SK-N-SH treated with all-trans-retinoic acid at 6 μM for 48 hours (cell line): ENCODE data around the gene BZW1.

Source experiments
- ARNTL ChIP-seq: fragments of 450-650 bp; formaldehyde crosslinking; IDR thresholded peaks from 2 replicates; pipeline ENCODE4 v1.5.0; 2020; ENCODE audit warnings: low read depth, mild to moderate bottlenecking, moderate library complexity, borderline replicate concordance
- RARB ChIP-seq: fragments of 250-450 bp; sonication (Bioruptor Pico); IDR thresholded peaks from 2 replicates; pipeline ENCODE4 v1.8.0; 2021; ENCODE audit warnings: mild to moderate bottlenecking, moderate library complexity
- TCF4 ChIP-seq: fragments of 250-450 bp; sonication (Bioruptor Pico); IDR thresholded peaks from 2 replicates; pipeline ENCODE4 v1.8.0; 2021; ENCODE audit warnings: mild to moderate bottlenecking, moderate library complexity, borderline replicate concordance
- ZFP3 ChIP-seq: fragments of 250-450 bp; sonication (Bioruptor Pico); IDR thresholded peaks from 2 replicates; pipeline ENCODE4 v1.5.0; 2020; ENCODE audit warnings: mild to moderate bottlenecking, moderate library complexity
- ZFP30 ChIP-seq: fragments of 450-650 bp; formaldehyde crosslinking; IDR thresholded peaks from 2 replicates; pipeline ENCODE4 v1.5.0; 2022; ENCODE audit warnings: mild to moderate bottlenecking, moderate library complexity
- ZNF565 ChIP-seq: fragments of 450-650 bp; formaldehyde crosslinking; conservative IDR thresholded peaks from 2 replicates; pipeline ENCODE4 v1.5.0; 2020; ENCODE audit warnings: low read depth, mild to moderate bottlenecking, moderate library complexity
- ZNF70 ChIP-seq: fragments of 450-650 bp; formaldehyde crosslinking; IDR thresholded peaks from 2 replicates; pipeline ENCODE4 v1.5.0; 2020; ENCODE audit warnings: mild to moderate bottlenecking, moderate library complexity
- ZNF8 ChIP-seq: fragments of 450-650 bp; formaldehyde crosslinking; IDR thresholded peaks from 2 replicates; pipeline ENCODE4 v1.5.0; 2020; ENCODE audit warnings: mild to moderate bottlenecking, moderate library complexity
- TF ChIP-seq, protein P1 (sequence below): fragments of 250-450 bp; sonication (Bioruptor Pico); IDR thresholded peaks from 2 replicates; pipeline ENCODE4 v1.8.0; 2020; ENCODE audit warnings: mild to moderate bottlenecking, moderate library complexity, borderline replicate concordance
- TF ChIP-seq, protein P2 (sequence below): fragments of 250-450 bp; sonication (Bioruptor Pico); IDR thresholded peaks from 2 replicates; pipeline ENCODE4 v1.8.0; 2021; ENCODE audit warnings: low read depth, mild to moderate bottlenecking, moderate library complexity, borderline replicate concordance
- TF ChIP-seq, protein P3 (sequence below): fragments of 250-450 bp; sonication (Bioruptor Pico); IDR thresholded peaks from 2 replicates; pipeline ENCODE4 v1.5.1; 2020; ENCODE audit warnings: low read depth, mild to moderate bottlenecking, moderate library complexity
- TF ChIP-seq, protein P4 (sequence below): fragments of 250-450 bp; sonication (Bioruptor Pico); IDR thresholded peaks from 2 replicates; pipeline ENCODE4 v1.5.1; 2021; ENCODE audit warnings: mild to moderate bottlenecking, moderate library complexity
- TF ChIP-seq, protein P5 (sequence below): fragments of 250-450 bp; sonication (Bioruptor Pico); IDR thresholded peaks from 2 replicates; pipeline ENCODE4 v1.5.0; 2020; ENCODE audit warnings: mild to moderate bottlenecking, moderate library complexity

DNA sequence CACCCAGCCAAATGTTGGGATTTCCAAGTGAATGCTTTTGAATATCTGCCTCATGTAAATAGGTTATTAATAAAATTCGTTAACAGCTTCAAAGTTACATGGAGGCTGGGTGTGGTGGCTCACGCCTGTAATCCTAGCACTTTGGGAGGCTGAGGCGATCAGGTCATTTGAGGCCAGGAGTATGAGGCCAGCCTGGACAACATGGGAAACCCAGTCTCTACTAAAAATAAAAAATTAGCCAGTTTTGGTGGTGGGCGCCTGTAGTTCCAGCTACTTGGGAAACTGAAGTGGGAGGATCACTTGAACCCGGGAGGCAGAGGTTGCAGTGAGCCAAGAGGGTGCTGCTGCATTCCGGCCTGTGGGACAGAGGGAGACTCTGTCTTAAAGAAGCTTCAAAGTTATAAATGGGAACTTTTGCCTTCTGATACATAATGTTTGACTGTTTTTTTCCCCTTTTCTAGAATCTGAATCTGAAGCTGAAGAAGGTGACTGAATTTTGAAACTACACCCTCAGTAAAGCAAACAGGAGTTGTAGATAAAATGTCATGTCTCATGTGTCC is 10.1 kb downstream of the BZW1 start:
- TF ChIP-seq, protein P1, sequence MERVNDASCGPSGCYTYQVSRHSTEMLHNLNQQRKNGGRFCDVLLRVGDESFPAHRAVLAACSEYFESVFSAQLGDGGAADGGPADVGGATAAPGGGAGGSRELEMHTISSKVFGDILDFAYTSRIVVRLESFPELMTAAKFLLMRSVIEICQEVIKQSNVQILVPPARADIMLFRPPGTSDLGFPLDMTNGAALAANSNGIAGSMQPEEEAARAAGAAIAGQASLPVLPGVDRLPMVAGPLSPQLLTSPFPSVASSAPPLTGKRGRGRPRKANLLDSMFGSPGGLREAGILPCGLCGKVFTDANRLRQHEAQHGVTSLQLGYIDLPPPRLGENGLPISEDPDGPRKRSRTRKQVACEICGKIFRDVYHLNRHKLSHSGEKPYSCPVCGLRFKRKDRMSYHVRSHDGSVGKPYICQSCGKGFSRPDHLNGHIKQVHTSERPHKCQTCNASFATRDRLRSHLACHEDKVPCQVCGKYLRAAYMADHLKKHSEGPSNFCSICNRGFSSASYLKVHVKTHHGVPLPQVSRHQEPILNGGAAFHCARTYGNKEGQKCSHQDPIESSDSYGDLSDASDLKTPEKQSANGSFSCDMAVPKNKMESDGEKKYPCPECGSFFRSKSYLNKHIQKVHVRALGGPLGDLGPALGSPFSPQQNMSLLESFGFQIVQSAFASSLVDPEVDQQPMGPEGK: no peak
- TF ChIP-seq, protein P2, sequence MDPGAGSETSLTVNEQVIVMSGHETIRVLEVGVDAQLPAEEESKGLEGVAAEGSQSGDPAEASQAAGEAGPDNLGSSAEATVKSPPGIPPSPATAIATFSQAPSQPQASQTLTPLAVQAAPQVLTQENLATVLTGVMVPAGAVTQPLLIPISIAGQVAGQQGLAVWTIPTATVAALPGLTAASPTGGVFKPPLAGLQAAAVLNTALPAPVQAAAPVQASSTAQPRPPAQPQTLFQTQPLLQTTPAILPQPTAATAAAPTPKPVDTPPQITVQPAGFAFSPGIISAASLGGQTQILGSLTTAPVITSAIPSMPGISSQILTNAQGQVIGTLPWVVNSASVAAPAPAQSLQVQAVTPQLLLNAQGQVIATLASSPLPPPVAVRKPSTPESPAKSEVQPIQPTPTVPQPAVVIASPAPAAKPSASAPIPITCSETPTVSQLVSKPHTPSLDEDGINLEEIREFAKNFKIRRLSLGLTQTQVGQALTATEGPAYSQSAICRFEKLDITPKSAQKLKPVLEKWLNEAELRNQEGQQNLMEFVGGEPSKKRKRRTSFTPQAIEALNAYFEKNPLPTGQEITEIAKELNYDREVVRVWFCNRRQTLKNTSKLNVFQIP (CRISPR knock-in tag): no peak
- TF ChIP-seq, protein P3, sequence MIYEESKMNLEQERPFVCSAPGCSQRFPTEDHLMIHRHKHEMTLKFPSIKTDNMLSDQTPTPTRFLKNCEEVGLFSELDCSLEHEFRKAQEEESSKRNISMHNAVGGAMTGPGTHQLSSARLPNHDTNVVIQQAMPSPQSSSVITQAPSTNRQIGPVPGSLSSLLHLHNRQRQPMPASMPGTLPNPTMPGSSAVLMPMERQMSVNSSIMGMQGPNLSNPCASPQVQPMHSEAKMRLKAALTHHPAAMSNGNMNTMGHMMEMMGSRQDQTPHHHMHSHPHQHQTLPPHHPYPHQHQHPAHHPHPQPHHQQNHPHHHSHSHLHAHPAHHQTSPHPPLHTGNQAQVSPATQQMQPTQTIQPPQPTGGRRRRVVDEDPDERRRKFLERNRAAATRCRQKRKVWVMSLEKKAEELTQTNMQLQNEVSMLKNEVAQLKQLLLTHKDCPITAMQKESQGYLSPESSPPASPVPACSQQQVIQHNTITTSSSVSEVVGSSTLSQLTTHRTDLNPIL (CRISPR knock-in tag): no peak
- TF ChIP-seq ZNF565 (CRISPR knock-in tag): no peak
- TF ChIP-seq ZFP30 (CRISPR knock-in tag): no peak
- TF ChIP-seq ZNF70 (CRISPR knock-in tag): no peak
- no peak for TF ChIP-seq ARNTL (CRISPR knock-in tag)
- no peak for TF ChIP-seq RARB (CRISPR knock-in tag)
- no peak for TF ChIP-seq TCF4 (CRISPR knock-in tag)
- TF ChIP-seq ZFP3 (CRISPR knock-in tag): no peak
- TF ChIP-seq, protein P4, sequence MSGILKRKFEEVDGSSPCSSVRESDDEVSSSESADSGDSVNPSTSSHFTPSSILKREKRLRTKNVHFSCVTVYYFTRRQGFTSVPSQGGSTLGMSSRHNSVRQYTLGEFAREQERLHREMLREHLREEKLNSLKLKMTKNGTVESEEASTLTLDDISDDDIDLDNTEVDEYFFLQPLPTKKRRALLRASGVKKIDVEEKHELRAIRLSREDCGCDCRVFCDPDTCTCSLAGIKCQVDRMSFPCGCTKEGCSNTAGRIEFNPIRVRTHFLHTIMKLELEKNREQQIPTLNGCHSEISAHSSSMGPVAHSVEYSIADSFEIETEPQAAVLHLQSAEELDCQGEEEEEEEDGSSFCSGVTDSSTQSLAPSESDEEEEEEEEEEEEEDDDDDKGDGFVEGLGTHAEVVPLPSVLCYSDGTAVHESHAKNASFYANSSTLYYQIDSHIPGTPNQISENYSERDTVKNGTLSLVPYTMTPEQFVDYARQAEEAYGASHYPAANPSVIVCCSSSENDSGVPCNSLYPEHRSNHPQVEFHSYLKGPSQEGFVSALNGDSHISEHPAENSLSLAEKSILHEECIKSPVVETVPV (CRISPR knock-in tag): no peak
- TF ChIP-seq ZNF8: no peak
- TF ChIP-seq, protein P5, sequence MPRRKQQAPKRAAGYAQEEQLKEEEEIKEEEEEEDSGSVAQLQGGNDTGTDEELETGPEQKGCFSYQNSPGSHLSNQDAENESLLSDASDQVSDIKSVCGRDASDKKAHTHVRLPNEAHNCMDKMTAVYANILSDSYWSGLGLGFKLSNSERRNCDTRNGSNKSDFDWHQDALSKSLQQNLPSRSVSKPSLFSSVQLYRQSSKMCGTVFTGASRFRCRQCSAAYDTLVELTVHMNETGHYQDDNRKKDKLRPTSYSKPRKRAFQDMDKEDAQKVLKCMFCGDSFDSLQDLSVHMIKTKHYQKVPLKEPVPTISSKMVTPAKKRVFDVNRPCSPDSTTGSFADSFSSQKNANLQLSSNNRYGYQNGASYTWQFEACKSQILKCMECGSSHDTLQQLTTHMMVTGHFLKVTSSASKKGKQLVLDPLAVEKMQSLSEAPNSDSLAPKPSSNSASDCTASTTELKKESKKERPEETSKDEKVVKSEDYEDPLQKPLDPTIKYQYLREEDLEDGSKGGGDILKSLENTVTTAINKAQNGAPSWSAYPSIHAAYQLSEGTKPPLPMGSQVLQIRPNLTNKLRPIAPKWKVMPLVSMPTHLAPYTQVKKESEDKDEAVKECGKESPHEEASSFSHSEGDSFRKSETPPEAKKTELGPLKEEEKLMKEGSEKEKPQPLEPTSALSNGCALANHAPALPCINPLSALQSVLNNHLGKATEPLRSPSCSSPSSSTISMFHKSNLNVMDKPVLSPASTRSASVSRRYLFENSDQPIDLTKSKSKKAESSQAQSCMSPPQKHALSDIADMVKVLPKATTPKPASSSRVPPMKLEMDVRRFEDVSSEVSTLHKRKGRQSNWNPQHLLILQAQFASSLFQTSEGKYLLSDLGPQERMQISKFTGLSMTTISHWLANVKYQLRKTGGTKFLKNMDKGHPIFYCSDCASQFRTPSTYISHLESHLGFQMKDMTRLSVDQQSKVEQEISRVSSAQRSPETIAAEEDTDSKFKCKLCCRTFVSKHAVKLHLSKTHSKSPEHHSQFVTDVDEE (CRISPR knock-in tag): no peak
